Amniotic stem cell (primary cell): ENCODE measurements around the gene HS6ST2.
"Not testable (repeated sequence)": the region's sequence is repeated elsewhere in the genome, so short reads cannot be mapped to it uniquely, and the experiment has no call there.

ENCODE experiments used
- DNase-seq: peaks from one replicate; lab custom pipeline; 2025; lab: John Stamatoyannopoulos, UW

The HS6ST2 gene

DNA sequence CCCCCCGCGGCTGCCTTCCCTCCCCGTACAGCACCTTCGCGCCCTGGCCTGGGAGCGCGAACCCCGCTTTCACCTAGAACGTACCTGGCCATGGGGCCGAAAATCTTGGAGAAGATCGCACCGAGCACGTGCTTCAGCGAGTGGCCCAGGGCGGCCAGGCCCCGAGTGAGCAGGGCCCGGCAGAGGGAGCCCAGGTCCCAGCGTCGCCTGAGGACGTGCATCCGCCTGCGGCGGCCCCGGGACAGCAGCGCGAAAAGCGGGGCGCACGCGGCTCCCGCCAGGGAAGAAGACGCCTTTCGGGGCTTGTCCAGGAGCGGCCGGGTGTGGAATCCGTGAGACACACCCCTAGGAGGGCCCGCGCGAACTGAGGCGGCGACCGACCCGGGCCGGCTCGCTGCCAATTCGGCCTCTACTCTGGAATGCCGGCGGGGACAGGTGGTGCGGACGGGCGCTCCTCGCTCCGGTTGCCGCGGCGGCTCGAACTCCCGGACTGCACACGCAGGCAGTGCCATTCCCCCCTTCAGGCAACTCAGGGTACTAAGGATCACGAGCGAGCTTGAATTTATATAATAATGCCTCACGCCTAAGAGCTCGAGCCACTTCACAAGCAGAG, at the start of gene HS6ST2:
Gene HS6ST2, minus strand, starts transcription at position 539 of the 613 bp plus-strand sequence.
- no peak for DNase-seq

DNA sequence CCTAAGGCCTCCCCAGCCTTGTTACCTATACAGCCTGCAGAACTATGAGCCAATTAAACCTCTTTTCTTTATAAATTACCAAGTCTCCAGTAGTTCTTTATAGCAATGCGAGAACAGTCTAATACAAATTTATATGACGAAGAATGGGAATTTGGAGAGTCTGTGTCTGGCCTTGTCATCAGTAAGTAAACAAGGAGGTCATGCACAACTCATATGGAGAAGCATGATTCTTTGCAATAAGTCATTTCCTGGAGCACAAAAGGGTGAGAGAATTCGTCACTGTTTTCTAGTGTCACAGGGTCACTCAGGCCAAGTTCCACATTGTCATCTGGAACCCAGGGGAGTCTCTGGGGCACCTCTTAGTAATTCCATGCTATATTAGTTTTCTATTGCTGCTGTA, 49.0 kb upstream of the HS6ST2 start:
- DNase-seq, result no peak

DNA sequence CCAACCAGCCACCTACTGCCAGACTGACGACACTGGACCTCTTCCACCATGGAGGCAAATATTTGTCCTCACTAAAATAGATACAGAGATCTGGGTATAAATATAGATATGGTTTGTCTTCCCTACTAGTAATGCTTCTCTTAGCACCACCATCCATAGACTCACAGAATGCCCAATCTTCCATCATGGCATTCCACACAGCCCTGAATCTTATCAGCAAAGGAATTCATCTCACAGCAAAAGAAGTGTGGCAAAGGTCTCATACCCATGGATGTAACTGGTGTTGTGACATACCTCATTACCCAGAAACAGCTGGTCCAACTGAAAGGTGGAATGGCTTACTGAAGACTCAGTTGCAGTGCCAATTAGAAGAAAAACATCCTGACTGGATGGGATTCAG, 47.2 kb upstream of the HS6ST2 start:
- DNase-seq, result no peak

DNA sequence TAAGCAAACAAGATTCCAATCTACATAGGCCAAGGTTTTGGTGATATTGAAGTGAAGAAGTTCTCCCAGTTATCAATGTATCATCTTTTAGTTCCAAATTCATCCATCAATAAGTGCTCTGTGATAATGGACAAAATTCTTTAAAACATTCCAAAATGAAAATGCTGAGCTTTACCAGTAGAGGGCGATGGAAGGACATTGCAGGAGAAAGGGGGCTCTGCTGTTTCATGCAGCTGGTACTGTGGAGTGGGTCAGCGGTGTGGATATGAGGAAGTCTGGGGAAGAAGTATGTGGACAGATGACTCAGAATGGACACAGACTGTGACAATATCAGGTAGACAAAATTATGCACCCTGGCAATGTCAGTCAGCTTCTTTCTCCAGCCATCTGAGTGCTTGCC, 46.6 kb upstream of the HS6ST2 start:
- DNase-seq, result peak; percentile 0

DNA sequence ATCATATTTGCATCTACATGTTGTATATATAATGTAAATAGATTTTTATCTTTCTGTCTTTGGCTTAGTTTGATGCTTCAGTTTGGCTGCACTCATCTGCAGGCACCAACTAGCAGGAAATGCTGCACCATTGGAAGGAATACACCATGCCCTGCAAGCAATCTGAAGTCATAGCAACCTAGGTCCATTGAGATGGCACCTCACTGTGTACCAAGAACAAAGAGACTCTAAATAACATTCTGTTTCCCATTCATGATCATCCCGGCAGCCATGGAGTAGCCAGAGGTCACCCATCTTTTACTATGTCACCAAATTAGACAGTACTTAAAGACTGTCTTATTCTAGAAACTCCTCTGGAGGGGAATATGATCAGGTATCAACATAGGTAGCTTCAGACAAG, 40.8 kb upstream of the HS6ST2 start:
- DNase-seq, result no peak

DNA sequence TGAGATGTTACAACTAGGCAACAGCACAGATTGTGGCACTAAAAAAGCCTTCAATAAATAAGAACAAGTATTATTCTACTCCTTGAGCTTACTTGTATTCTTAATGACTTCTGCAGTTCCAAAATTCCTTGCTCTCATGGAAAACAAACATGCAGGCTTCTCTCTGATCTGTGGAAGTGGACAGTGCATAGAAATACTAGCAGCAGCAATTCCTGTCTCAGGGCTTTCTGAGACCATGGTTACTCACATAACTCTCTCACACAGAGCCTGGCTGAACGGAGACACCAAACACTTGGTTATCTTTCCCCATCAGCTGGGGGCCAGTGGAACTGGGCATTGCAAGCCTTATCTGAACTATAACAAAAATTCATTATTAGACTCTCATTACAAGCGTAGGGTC, 32.4 kb upstream of the HS6ST2 start:
- DNase-seq, result no peak

DNA sequence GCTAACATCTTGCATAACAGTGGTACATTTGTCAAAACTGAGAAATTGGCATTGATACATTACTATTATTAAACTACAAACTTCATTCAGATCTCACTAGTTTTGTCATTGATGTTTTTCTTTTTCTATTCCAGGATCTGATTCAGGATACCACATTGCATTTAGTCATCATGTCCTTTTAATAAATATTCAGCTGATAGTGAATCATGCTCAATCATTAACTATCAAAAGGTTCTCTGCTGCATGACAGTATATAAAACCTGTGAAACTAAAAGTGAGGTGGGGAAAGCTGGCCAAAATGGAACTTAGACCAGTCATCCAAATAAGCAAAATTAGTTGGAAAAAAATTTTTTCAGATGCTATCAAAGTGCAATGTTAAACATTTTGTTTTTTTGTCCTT, 28.1 kb upstream of the HS6ST2 start:
- DNase-seq, result no peak

DNA sequence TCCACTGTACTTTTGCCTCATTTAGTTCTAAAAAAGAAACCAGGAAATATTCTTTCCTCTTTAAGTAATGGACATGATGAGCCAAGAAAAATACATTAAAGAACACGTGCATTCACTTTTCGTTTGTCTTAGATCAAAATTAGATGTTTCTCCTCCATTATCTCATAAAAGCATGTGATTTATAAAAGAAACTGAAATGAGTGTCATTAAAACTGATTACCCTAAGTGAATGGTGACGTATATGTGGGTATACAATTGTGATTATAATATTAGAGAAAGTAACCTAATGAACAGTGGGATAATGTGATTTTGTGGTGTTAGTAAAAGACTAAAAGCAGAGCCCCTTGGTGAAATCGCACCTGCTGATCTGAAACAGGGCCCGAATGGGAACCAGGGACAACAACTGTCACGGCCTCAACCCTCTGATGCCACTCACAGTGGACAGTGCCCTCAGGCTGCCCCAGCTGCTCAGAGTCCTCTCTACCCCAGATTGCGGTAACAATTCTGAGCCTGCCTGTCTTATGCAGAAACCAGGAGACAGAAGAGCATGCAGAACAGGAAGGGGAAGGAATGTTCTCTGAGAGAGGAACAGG, 25.7 kb upstream of the HS6ST2 start:
- no peak for DNase-seq

DNA sequence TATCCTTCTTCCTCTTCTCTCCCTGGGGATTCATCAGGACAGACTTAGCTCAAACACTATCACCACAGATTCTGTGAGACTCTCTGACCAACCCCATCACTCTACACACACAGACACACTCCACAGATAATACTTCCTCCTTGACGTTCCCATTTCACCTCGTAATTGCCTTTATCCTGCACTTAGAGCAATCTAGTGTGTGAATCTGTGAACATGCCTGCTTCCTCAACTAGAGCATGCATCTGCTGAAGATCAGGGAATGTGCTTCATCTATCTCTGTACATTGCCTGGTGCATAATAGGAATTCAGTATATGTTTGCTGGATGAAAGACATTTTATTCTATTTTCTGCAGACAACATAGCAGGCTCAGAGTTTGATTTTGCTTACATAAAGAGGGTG, 25.1 kb upstream of the HS6ST2 start:
- no peak for DNase-seq

DNA sequence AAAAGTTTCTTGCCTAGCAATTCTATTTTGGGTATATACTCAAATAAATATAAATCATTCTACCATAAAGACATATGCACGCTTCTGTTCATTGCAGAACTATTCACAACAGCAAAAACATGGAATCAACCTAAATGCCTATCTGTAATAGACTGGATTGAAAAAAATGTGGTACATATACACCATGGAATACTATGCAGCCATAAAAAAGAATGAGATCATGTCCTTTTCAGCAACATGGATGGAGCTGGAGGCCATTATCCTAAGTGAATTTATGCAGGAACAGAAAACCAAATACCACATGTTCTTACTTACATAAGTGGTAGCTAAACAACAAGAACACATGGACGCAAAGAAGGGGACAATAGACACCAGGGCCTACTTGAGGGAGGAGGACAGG, 21.6 kb upstream of the HS6ST2 start:
- not testable (repeated sequence) for DNase-seq

DNA sequence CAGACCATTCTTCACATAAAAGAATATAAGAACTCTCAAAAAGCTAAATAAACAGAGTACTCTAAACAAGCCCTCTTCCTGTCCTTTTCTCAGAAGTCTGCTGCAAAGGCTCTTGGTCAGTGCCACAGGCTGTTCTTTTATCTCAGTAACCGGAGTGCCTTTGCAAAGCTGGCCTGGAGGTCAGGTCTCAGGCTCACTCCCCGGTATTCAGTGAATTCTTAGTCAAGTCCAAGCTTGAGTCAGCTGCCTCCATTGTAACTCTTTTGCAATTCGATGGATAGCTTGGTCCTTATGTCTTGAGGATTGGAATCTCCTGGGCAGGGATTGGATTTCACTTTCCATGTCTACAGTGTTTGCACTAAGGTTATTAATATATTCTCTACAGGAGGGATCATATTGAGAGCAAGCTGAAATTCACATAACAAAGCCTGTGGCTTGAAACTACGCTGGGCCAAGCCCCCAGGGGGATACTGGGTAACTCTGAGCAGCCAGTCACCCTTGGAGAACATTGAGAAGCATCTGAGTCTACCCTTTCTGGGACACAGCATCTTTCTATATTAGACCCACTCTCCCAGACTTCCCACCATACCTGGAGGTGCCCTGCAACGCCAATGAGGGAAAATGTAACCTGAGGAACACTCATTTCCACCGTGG, 10.0 kb upstream of the HS6ST2 start:
- DNase-seq, result no peak

DNA sequence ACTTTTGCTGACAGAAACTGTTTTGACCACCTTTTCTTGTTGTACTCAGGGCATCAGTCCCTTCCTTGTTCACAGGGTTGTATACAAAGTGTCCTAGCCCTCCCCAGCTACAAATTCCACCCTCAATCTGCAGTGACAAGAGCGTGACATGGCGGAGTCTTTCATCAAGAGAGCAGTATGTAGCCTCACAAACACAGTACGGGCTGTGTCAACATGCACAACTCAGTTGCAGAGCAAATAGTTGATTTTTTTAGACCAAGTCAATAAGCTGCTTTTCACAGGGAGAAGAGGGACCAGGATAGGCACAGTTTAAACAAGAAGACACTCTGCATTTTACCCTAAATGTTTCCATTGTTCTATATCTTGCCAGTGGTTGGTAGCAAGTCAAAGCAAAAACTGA, 8.6 kb upstream of the HS6ST2 start:
- DNase-seq, result no peak

DNA sequence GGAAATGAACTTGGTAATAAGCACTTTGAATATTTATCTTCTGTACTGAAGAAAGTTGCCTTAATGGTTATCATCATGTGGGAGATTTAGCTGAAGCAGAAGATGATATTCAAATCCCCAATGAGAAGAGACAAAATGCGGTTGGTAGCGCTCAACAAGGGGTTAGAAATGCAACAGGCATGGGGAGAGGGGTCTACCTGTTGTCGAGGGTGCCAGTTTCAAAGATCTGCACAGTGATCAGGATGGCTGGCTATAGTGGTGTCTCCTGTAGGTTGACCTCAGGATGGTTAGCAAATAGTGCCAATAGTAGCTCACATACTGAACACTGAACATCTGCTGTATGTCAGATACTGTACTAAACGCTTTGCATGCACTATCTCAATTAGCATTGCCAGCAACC, 7.0 kb upstream of the HS6ST2 start:
- DNase-seq, result no peak

DNA sequence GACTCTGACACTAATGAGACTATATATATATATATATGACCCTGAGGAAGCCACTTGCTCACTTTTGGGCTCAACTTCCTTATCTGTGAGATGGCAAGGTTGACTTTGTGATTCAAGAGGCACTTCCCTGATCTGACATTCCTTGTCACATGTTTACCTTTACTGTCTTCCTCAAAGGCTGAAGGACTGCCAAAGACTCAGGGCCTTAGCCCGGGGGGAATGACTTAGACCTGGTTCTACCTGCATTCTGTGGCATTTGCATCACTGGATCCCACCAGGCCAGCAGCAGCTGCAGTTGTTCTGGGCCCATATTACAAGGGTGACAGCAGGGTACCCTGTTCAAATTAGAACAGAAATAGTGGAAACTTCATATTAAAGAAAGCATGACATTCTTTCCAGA, 3.1 kb upstream of the HS6ST2 start:
- no peak for DNase-seq

DNA sequence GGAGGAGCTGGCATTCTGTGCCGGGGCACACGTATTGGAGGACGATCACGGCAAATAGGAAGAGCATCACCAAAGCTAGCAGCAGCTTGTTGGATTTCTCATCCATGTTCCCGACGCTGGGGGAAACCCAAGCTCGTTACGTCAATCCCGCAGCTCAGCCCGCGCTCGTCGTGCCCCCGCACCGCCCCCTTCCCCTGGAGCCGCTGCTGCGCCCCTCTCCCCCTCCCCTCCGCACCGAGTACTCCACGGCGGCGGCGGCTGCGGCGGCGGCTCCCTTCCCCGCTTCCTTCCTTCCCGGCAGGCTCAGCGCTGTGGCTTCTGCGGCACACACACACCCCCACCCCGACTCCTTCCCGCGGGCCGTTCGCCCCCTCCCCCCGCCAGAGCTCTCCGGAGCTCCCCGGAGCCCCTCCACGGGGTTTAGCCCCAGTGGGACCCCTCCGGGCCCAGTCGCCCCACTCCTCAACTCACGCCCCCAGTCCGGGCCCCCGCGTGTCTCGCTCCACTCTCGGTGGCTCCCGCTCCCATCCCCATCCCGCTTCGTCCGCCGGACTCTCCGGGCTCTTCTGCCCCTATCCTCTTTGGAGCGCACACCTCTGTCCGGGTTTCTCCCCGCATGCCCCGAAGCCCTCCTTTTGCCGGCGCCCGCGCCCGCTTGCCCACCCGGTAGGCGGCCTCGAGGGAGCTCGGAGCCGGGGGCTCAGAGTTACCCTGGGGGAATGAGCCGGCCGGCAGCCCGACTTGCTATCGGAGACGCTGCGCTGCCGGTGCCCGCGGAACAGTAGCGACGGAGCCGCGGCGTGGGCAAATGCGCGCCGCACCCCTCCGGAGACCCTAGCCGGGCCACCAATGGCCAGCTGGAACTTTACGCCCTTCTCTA, 978 bp downstream of the HS6ST2 start:
- no peak for DNase-seq

DNA sequence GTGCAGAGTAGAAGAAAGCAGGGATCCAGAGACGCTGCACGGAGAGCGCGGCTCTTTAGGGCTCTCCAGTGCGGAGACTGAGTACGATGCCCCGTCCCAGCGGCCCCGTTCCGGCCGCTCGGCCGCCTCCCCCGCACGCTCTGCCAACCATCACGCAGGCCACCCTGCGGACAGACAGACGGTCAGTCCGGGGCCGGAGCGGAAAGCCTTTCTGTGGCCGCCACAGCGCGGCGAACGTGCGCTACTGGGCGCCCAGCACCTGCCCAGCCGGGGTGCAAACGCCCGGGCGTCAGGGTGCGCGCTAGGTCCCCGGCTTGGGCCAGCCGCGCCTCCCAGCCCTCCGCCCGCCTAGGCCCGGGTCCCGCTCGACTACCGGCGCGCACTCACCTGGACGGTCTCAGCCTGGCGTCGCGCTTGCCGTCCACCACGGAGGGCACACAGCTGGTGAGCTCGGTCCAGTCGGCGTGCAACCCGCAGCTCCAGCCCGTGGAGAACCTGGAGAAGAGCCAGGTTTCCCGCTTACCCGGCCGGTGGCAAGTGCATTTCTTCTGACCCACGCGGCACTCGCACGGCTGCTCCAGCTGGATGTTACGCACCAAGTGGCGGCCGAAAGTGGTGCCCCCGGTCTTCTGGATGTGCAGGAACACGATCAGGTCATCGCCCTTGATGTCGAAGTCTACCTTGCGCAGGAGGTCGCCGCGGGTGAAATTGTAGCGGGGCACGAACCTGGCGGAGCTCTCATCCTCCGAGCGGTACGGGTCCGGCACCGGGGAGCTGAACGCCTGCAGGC, 1.8 kb downstream of the HS6ST2 start:
- DNase-seq, result no peak

DNA sequence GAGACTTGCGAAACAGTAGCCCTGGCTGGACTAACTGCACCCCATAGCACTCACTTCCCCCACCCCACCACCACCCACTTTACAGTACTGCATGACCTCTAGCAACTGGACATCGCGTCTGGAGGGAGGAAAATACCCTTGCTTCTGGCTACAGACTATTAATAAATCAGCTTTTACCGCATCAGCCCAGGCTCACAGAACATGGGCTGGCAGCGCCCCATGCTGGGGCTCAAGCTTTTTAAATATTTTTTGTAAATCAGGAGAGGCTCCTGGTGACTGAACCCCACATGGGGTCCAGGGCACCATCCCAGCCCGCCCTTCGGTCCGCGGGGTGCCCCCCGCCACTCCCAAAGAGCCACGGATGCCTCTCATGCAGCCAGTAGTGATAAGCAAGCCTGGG, 2.7 kb downstream of the HS6ST2 start:
- DNase-seq, result no peak

DNA sequence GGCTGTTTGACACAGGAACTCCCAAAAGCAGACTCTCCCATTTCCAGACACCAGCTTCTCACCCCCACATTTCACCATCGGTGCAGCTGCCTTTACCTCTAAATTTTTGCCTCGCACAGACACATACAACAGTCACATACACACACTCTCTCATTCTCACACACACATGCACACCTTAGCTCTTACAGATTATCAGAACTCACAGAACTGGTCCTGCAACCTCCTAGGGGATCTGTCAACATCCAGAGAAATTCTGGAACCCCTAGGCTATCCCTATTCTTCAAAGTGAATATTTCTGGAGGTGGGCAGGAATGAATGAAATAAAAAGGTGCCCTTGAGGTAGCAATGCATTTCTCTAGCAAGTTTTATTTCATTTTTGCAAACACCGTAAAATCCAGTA, 4.1 kb downstream of the HS6ST2 start:
- no peak for DNase-seq

DNA sequence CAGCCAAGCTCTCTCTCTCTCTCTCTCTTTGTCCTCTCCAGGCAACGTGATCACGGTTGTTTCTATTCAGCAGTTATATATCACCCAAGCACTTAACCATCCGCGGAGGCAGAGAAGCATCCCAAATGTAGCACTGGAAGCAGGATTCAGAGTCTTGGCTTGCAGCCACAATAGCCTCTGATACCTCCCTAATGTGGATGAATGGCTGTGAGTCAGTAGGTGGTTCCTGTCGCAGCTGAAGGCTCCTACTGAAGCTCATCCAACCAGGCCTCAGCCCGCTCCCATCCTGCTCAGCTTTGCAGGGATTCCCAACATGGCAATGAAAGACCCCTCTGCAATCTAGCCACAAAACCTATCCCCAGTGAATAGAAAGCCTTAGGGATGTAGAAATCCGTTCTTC, 5.1 kb downstream of the HS6ST2 start:
- DNase-seq, result no peak

DNA sequence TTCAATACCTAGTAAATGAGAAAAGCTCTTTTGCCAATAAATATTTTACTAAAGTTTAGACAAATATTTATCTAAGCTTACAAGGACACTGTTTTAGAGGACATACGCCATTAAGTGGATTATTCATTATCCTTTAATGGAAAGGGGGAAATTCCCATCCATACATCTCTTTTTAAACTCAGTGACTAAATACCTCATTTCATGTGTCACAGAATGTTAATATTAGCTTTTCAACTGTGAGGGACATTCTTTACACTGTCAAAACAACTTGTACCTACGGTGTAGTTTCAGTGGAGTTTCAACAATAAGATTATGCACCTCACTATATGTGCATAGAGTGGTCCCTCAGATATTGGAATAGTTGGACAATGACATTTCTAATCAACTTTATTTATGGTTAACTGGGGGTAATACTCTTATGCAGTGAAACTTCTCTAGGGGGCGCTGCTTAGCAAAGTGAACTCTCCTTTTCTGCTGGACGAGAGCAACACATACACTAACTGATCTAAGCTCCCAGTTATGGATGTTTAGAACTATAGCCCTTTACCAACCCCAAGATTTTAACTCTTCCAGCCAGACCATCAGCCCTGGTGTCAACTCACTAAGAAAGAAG, 9.7 kb downstream of the HS6ST2 start:
- DNase-seq, result no peak

DNA sequence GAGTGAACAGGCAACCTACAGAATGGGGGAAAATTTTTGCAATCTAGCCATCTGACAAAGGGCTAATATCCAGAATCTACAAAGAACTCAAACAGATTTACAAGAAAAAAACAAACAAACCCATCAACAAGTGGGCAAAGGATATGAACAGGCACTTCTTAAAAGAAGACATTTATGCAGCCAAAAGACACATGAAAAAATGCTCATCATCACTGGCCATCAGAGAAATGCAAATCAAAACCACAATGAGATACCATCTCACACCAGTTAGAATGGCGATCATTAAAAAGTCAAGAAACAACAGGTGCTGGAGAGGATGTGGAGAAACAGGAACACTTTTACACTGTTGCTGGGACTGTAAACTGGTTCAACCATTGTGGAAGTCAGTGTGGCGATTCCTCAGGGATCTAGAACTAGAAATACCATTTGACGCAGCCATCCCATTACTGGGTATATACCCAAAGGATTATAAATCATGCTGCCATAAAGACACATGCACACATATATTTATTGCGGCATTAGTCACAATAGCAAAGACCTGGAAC, 13.3 kb downstream of the HS6ST2 start:
- not testable (repeated sequence) for DNase-seq
